Fibroblast of lung (primary cell): Measurements from ENCODE around the gene GRIA1. TPM values are rescaled to one million over a fixed set of nuclear protein-coding genes. Genes with fewer than 3 reads are reported as not detected.

ENCODE experiments used
- DNase-seq, 2 donors: peaks; one replicate each; pipeline versions ENCODE4 v3.0.0 to v3.0.0-alpha.2; 2010; ENCODE audit warnings: low read depth in 2 of 2
- H2AFZ ChIP-seq: 2 replicates; pipeline ENCODE4 v1.5.1; 2012; ENCODE audit warnings: low read length, control low read depth, inconsistent platforms
- H3K27ac ChIP-seq: 2 replicates; pipeline ENCODE4 v1.5.1; 2011; ENCODE audit warnings: low read length, control low read depth; ENCODE audit not compliant: insufficient read depth
- H3K27me3 ChIP-seq: 2 replicates; pipeline ENCODE4 v1.5.1; 2011; ENCODE audit warnings: mild to moderate bottlenecking, low read length; ENCODE audit not compliant: control insufficient read depth, insufficient read depth
- H3K36me3 ChIP-seq: 2 replicates; pipeline ENCODE4 v1.5.1; 2011; ENCODE audit warnings: low read length; ENCODE audit not compliant: control insufficient read depth, insufficient read depth
- H3K4me1 ChIP-seq: 2 replicates; pipeline ENCODE4 v1.5.1; 2011; ENCODE audit warnings: low read length; ENCODE audit not compliant: control insufficient read depth, insufficient read depth; ENCODE audit errors: extremely low read depth
- H3K4me2 ChIP-seq: 2 replicates; pipeline ENCODE4 v1.5.1; 2011; ENCODE audit warnings: low read length, control low read depth; ENCODE audit not compliant: insufficient read depth; ENCODE audit errors: extremely low read depth
- H3K4me3 ChIP-seq, 4 experiments: fragments of 200-600 bp in 1 of 4; sonication (generic) in 1 of 4; replicated peaks in 1 of 4; 2 replicates each; pipeline ENCODE4 v1.5.1; 2011 to 2016; ENCODE audit warnings: low read length in 4 of 4, low read depth in 3 of 4, mild to moderate bottlenecking in 3 of 4, control low read depth in 2 of 4, inconsistent platforms in 1 of 4, mixed read lengths in 1 of 4; ENCODE audit not compliant: insufficient read depth in 1 of 4; ENCODE audit errors: control extremely low read depth in 1 of 4
- H3K79me2 ChIP-seq: 2 replicates; pipeline ENCODE4 v1.5.1; 2012; ENCODE audit warnings: mild to moderate bottlenecking, low read length, inconsistent platforms; ENCODE audit not compliant: control insufficient read depth, insufficient read depth
- H3K9ac ChIP-seq: 2 replicates; pipeline ENCODE4 v1.5.1; 2011; ENCODE audit warnings: mild to moderate bottlenecking, low read length, control low read depth; ENCODE audit not compliant: insufficient read depth
- H3K9me3 ChIP-seq: 2 replicates; pipeline ENCODE4 v1.5.1; 2012; ENCODE audit warnings: low read depth, low read length; ENCODE audit not compliant: control insufficient read depth, insufficient read depth
- H4K20me1 ChIP-seq: 2 replicates; pipeline ENCODE4 v1.5.1; 2011; ENCODE audit warnings: low read length; ENCODE audit not compliant: control insufficient read depth, insufficient read depth; ENCODE audit errors: extremely low read depth
- CTCF ChIP-seq, 2 donors: IDR thresholded peaks in 1 of 2; conservative IDR thresholded peaks in 1 of 2; 1 replicate in 1 of 2; 2 replicates in 1 of 2; pipeline ENCODE4 v1.5.1; 2011 to 2012; ENCODE audit warnings: low read length in 2 of 2, control low read depth in 1 of 2, inconsistent platforms in 1 of 2, low read depth in 1 of 2, mild to moderate bottlenecking in 1 of 2
- EZH2 ChIP-seq: IDR thresholded peaks from 2 replicates; pipeline ENCODE4 v1.5.1; 2012; ENCODE audit warnings: low read length, control low read depth, mild to moderate bottlenecking; ENCODE audit errors: missing control alignments
- polyA plus RNA-seq, 2 donors: library from polyadenylated mRNA; depleted of rRNA in 1 of 2; stranded (reverse) in 1 of 2; unstranded in 1 of 2; fragments of >200 nt; gene quantifications; 2 replicates each; pipeline ENCODE4 v1.2.1, GENCODE V29; 2011 to 2012; ENCODE audit warnings: missing spikeins in 1 of 2
- total RNA-seq: library from RNA; depleted of rRNA; stranded (reverse); fragments of >200 nt; gene quantifications from 2 replicates; pipeline ENCODE4 v1.2.1, GENCODE V29; 2014

Gene GRIA1
- total and polyA plus RNA-seq, 2 donors (not counting 1 experiment from before 2014, with no cell fraction given), result 2.0 to 4.5 TPM

GRCh38 chr5:153744751-153745150 lies 254.3 kb downstream of the GRIA1 start:
- Histone ChIP-seq H3K4me3 (no peak overlapping the region), H3K27me3 (no peaks in the 10 kb centered on the region), H3K9ac (no peak overlapping the region), H3K4me1 (no peaks in the 10 kb centered on the region), H3K36me3 (no peaks in the 10 kb centered on the region), H3K4me2 (no peak overlapping the region), H3K9me3 (no peaks in the 10 kb centered on the region), H2AFZ (no peak overlapping the region), H4K20me1 (no peaks in the 10 kb centered on the region), H3K27ac (no peak overlapping the region), H3K79me2 (no peaks in the 10 kb centered on the region)
- DNase-seq, result no peak
- no peak for TF ChIP-seq EZH2
- no peak for TF ChIP-seq CTCF (conservative IDR thresholded peaks at IDR 0.05 in 1 of 2, IDR thresholded peaks at IDR 0.05 in 1 of 2; ENCODE audit: low read depth in 1 of 2, low read length in 2 of 2)

GRCh38 chr5:153745778-153746395 lies 255.4 kb downstream of the GRIA1 start:
- DNase-seq, result no peak

GRCh38 chr5:153746440-153746839 lies 256.0 kb downstream of the GRIA1 start:
- TF ChIP-seq CTCF (conservative IDR thresholded peaks at IDR 0.05 in 1 of 2, IDR thresholded peaks at IDR 0.05 in 1 of 2; ENCODE audit: low read depth in 1 of 2, low read length in 2 of 2) (no peak), EZH2 (no peak)
- no peaks in the 10 kb centered on the region for H4K20me1 ChIP-seq
- H3K4me2 ChIP-seq, result no peak overlapping the region
- H3K9ac ChIP-seq, result no peak overlapping the region
- H3K27me3 ChIP-seq, result no peaks in the 10 kb centered on the region
- no peaks in the 10 kb centered on the region for H3K79me2 ChIP-seq
- no peaks in the 10 kb centered on the region for H3K36me3 ChIP-seq
- no peaks in the 10 kb centered on the region for H3K4me1 ChIP-seq
- no peak overlapping the region for H3K4me3 ChIP-seq
- no peak overlapping the region for H3K27ac ChIP-seq
- no peaks in the 10 kb centered on the region for H3K9me3 ChIP-seq
- DNase-seq, result no peak
- no peak overlapping the region for H2AFZ ChIP-seq

More at GRCh38 chr5:153745778-153746395, 255.4 kb downstream of the GRIA1 start:
- Histone ChIP-seq H3K79me2 (no peaks in the 10 kb centered on the region), H3K9ac (no peak overlapping the region), H3K27ac (no peak overlapping the region), H3K4me1 (no peaks in the 10 kb centered on the region), H4K20me1 (no peaks in the 10 kb centered on the region), H3K4me2 (no peak overlapping the region), H3K36me3 (no peaks in the 10 kb centered on the region), H3K27me3 (no peaks in the 10 kb centered on the region), H3K9me3 (no peaks in the 10 kb centered on the region), H3K4me3 (no peak overlapping the region), H2AFZ (no peak overlapping the region)
- TF ChIP-seq EZH2 (no peak), CTCF (conservative IDR thresholded peaks at IDR 0.05 in 1 of 2, IDR thresholded peaks at IDR 0.05 in 1 of 2; ENCODE audit: low read depth in 1 of 2, low read length in 2 of 2) (no peak)
